ENCODE measurements around the gene FUS.

FUS gene

DNA sequence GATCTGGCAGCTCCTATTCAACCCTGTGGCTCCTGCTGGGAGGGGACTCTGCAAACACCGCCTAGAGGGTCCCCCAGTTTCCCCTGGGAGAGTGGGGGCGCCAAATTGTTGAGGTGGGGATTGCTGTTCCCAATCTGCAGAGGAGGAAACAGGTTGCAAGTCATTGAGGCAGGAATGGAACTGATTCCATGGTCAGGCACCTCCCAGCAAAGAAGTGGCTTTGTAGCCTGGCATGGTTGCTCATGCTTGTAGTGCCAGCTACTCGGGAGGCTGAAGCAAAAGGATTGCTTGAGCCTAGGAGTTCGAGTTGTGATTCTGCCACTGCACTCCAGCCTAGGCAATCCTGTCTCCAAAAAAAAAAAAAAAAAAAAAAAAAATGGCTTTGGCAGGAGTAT, 37.2 kb downstream of the FUS start:
- H3K27me3 ChIP-seq (ENCODE audit: control insufficient read depth, insufficient read depth, low read length): peaks cover 53% of the 10 kb centered on the region
- H3K4me1 ChIP-seq (ENCODE audit: control insufficient read depth, insufficient read depth, low read length): peaks cover 24% of the 10 kb centered on the region
- no peaks in the 10 kb centered on the region for H3K9me3 ChIP-seq (ENCODE audit: control insufficient read depth, low read length)
- H3K36me3 ChIP-seq (ENCODE audit: control insufficient read depth, insufficient read depth, low read length): no peaks in the 10 kb centered on the region
- no peak overlapping the region for H3K4me3 ChIP-seq (ENCODE audit: low read length)
- H3K9ac ChIP-seq (ENCODE audit: low read length): no peak overlapping the region

- Histone ChIP-seq H3K36me3 (ENCODE audit: control insufficient read depth, insufficient read depth, low read length) (no peaks in the 10 kb centered on the region), H3K27me3 (ENCODE audit: control insufficient read depth, insufficient read depth, low read length) (peaks cover 42% of the 10 kb centered on the region), H3K4me1 (ENCODE audit: control insufficient read depth, insufficient read depth, low read length) (peaks cover 24% of the 10 kb centered on the region), H3K9me3 (ENCODE audit: control insufficient read depth, low read length) (no peaks in the 10 kb centered on the region), H3K9ac (ENCODE audit: low read length) (no peak overlapping the region), H3K4me3 (ENCODE audit: low read length) (no peak overlapping the region)
Observed at GRCh38 chr16:31219154-31219741, 39.3 kb downstream of the FUS start.

- H3K27me3 ChIP-seq (ENCODE audit: control insufficient read depth, insufficient read depth, low read length): peaks cover 19% of the 10 kb centered on the region
- H3K4me3 ChIP-seq (ENCODE audit: low read length): no peak overlapping the region
- H3K9ac ChIP-seq (ENCODE audit: low read length): no peak overlapping the region
- H3K36me3 ChIP-seq (ENCODE audit: control insufficient read depth, insufficient read depth, low read length): no peaks in the 10 kb centered on the region
- H3K9me3 ChIP-seq (ENCODE audit: control insufficient read depth, low read length): no peaks in the 10 kb centered on the region
- peaks cover 5% of the 10 kb centered on the region for H3K4me1 ChIP-seq (ENCODE audit: control insufficient read depth, insufficient read depth, low read length)
Observed at GRCh38 chr16:31221357-31222160, 41.6 kb downstream of the FUS start.

- H3K9ac ChIP-seq (ENCODE audit: low read length): no peak overlapping the region
- H3K9me3 ChIP-seq (ENCODE audit: control insufficient read depth, low read length): no peaks in the 10 kb centered on the region
- no peaks in the 10 kb centered on the region for H3K36me3 ChIP-seq (ENCODE audit: control insufficient read depth, insufficient read depth, low read length)
- peaks cover 5% of the 10 kb centered on the region for H3K27me3 ChIP-seq (ENCODE audit: control insufficient read depth, insufficient read depth, low read length)
- H3K4me1 ChIP-seq (ENCODE audit: control insufficient read depth, insufficient read depth, low read length): no peaks in the 10 kb centered on the region
- no peak overlapping the region for H3K4me3 ChIP-seq (ENCODE audit: low read length)
Observed at GRCh38 chr16:31223044-31223443, 43.1 kb downstream of the FUS start.

DNA sequence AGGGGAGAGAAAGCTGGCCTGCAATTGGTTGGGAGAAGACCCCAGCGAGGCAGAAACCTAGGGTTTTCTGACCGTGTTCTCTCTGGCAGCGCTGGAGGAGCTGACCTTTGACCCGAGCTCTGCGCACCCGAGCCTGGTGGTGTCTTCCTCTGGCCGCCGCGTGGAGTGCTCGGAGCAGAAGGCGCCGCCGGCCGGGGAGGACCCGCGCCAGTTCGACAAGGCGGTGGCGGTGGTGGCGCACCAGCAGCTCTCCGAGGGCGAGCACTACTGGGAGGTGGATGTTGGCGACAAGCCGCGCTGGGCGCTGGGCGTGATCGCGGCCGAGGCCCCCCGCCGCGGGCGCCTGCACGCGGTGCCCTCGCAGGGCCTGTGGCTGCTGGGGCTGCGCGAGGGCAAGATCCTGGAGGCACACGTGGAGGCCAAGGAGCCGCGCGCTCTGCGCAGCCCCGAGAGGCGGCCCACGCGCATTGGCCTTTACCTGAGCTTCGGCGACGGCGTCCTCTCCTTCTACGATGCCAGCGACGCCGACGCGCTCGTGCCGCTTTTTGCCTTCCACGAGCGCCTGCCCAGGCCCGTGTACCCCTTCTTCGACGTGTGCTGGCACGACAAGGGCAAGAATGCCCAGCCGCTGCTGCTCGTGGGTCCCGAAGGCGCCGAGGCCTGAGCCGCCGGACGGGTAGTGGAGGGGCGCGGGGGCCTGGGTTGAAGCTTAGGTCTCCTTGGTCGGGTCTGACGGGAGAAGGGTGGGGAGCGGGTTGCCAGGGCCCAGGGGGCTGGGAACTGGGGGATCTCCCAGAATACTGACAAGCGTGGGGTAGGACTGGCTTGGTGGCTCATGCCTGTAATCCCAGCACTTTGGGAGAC, 44.4 kb downstream of the FUS start:
- Histone ChIP-seq H3K4me3 (ENCODE audit: low read length) (no peak overlapping the region), H3K4me1 (ENCODE audit: control insufficient read depth, insufficient read depth, low read length) (no peaks in the 10 kb centered on the region), H3K36me3 (ENCODE audit: control insufficient read depth, insufficient read depth, low read length) (no peaks in the 10 kb centered on the region), H3K27me3 (ENCODE audit: control insufficient read depth, insufficient read depth, low read length) (no peaks in the 10 kb centered on the region), H3K9ac (ENCODE audit: low read length) (no peak overlapping the region), H3K9me3 (ENCODE audit: control insufficient read depth, low read length) (no peaks in the 10 kb centered on the region)

GRCh38 chr16:31225193-31225592, 45.3 kb downstream of the FUS start:
- no peaks in the 10 kb centered on the region for H3K4me1 ChIP-seq (ENCODE audit: control insufficient read depth, insufficient read depth, low read length)
- H3K4me3 ChIP-seq (ENCODE audit: low read length): no peak overlapping the region
- no peaks in the 10 kb centered on the region for H3K27me3 ChIP-seq (ENCODE audit: control insufficient read depth, insufficient read depth, low read length)
- no peak overlapping the region for H3K9ac ChIP-seq (ENCODE audit: low read length)
- no peaks in the 10 kb centered on the region for H3K36me3 ChIP-seq (ENCODE audit: control insufficient read depth, insufficient read depth, low read length)
- H3K9me3 ChIP-seq (ENCODE audit: control insufficient read depth, low read length): no peaks in the 10 kb centered on the region

- H3K4me1 ChIP-seq (ENCODE audit: control insufficient read depth, insufficient read depth, low read length): no peaks in the 10 kb centered on the region
- no peaks in the 10 kb centered on the region for H3K27me3 ChIP-seq (ENCODE audit: control insufficient read depth, insufficient read depth, low read length)
- no peak overlapping the region for H3K4me3 ChIP-seq (ENCODE audit: low read length)
- H3K36me3 ChIP-seq (ENCODE audit: control insufficient read depth, insufficient read depth, low read length): no peaks in the 10 kb centered on the region
- no peak overlapping the region for H3K9ac ChIP-seq (ENCODE audit: low read length)
- H3K9me3 ChIP-seq (ENCODE audit: control insufficient read depth, low read length): no peaks in the 10 kb centered on the region
Observed at GRCh38 chr16:31228206-31228605, 48.3 kb downstream of the FUS start.

DNA sequence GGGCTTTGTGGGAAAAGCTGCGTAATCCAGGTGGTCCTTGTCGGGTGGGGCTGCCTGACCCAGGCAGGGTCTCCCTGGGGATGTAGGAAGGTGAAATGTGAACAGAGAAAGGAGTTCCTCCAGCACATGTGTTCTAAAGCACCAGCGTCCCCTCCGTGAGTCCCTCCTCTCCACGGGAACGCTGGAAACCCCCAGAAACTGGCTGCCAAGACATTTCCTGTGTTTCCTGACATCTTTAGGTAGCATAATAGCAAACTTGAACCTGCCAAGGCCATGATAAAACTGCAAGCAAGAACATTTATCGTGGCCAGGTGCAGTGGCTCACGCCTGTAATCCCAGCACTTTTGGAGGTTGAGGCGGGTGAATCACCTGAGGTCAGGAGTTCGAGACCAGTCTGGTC, 49.6 kb downstream of the FUS start:
- Histone ChIP-seq H3K4me3 (ENCODE audit: low read length) (no peak overlapping the region), H3K27me3 (ENCODE audit: control insufficient read depth, insufficient read depth, low read length) (no peaks in the 10 kb centered on the region), H3K4me1 (ENCODE audit: control insufficient read depth, insufficient read depth, low read length) (no peaks in the 10 kb centered on the region), H3K9ac (ENCODE audit: low read length) (no peak overlapping the region), H3K36me3 (ENCODE audit: control insufficient read depth, insufficient read depth, low read length) (no peaks in the 10 kb centered on the region), H3K9me3 (ENCODE audit: control insufficient read depth, low read length) (no peaks in the 10 kb centered on the region)

DNA sequence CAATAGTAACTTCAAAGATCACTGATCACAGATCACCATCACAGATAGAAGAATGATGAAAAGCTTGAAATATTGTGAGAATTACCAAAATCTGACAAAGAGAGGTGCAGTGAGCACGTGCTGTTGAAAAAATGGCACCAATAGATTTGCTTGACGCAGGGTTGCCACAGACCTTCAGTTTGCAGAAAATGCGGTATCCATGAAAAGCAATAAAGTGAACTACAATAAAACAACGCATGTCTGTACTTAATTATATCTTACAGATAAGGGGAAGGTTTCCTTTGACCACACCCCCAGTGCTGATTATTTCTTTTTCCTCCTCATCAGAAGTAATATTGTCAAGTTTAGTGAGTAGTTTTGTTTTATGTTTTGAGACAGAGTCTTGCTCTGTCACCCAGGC, 58.1 kb downstream of the FUS start:
- Histone ChIP-seq H3K36me3 (ENCODE audit: control insufficient read depth, insufficient read depth, low read length) (no peaks in the 10 kb centered on the region), H3K9ac (ENCODE audit: low read length) (no peak overlapping the region), H3K27me3 (ENCODE audit: control insufficient read depth, insufficient read depth, low read length) (no peaks in the 10 kb centered on the region), H3K9me3 (ENCODE audit: control insufficient read depth, low read length) (no peaks in the 10 kb centered on the region), H3K4me1 (ENCODE audit: control insufficient read depth, insufficient read depth, low read length) (no peaks in the 10 kb centered on the region), H3K4me3 (ENCODE audit: low read length) (no peak overlapping the region)

Data from mucosa of stomach (tissue), 1 donor.